Activated T-cell treated with anti-CD3 and anti-CD28 coated beads, Interleukin-2, amount 50 U/mL, for 72 hours (primary cell): Measurements from ENCODE around the gene ZBED2. TPM values are rescaled to one million over a fixed set of nuclear protein-coding genes. Genes with fewer than 3 reads are reported as not detected.
"Not testable (repeated sequence)": the region's sequence is repeated elsewhere in the genome, so short reads cannot be mapped to it uniquely, and the experiment has no call there.

Source experiments
- ATAC-seq, 2 donors: fragments of 150-1000 bp; cut with Tn5 transposase; replicated peaks in 1 of 2; 2 replicates each; pipeline ENCODE4 v1.10.0; 2021; ENCODE audit warnings: moderate library complexity in 2 of 2, mild to moderate bottlenecking in 1 of 2
- DNase-seq, 2 donors: peaks; one replicate each; pipeline ENCODE4 v3.0.0; 2021 to 2022; ENCODE audit warnings: mixed read lengths in 1 of 2
- H3K27ac Mint-ChIP-seq: one replicate; pipeline ENCODE4 v1.8.0; 2022; ENCODE audit warnings: mild to moderate bottlenecking, moderate library complexity, mixed read lengths
- H3K27me3 Mint-ChIP-seq: one replicate; pipeline ENCODE4 v1.8.0; 2022; ENCODE audit warnings: low read depth, mixed read lengths
- H3K36me3 Mint-ChIP-seq, 2 donors: one replicate each; pipeline ENCODE4 v1.8.0; 2022; ENCODE audit warnings: mixed read lengths in 2 of 2, mild to moderate bottlenecking in 1 of 2; ENCODE audit not compliant: insufficient read depth in 2 of 2
- H3K4me1 Mint-ChIP-seq: one replicate; pipeline ENCODE4 v1.8.0; 2022; ENCODE audit warnings: low read depth, mixed read lengths
- H3K4me3 Mint-ChIP-seq, 2 donors: one replicate each; pipeline ENCODE4 v1.8.0; 2022; ENCODE audit warnings: mild to moderate bottlenecking in 2 of 2, mixed read lengths in 2 of 2, moderate library complexity in 2 of 2
- H3K9me3 Mint-ChIP-seq, 2 donors: one replicate each; pipeline ENCODE4 v1.8.0; 2022; ENCODE audit warnings: mixed read lengths in 2 of 2
- total RNA-seq, 2 donors: library from RNA; stranded (reverse); gene quantifications; one replicate each; pipeline ENCODE4 v1.2.3, GENCODE V29; 2022

ZBED2 gene
- 100 to 1,000 TPM; 360 to 597 TPM for total RNA-seq

GRCh38 chr3:111595232-111595631 lies at the start of gene ZBED2:
TSS of gene ZBED2 (minus strand) at chr3:111595346. CDS start at chr3:111594201, 1,145 bp downstream.
- Mint-ChIP-seq H3K27ac (peak within 1 kb of the TSS; percentile 100), H3K36me3 (peaks cover 41 to 62% of the 10 kb centered on the region in 2 donors), H3K4me3 (peak within 1 kb of the TSS; percentile 97 to 99), H3K27me3 (no peaks in the 10 kb centered on the region), H3K4me1 (peaks cover 65% of the 10 kb centered on the region), H3K9me3 (no peaks in the 10 kb centered on the region)
- peak in 1 of 2 donors; percentile 63 for DNase-seq
- peak; percentile 67 to 77 for ATAC-seq

- Mint-ChIP-seq H3K27ac (no peak overlapping the region), H3K4me3 (no peak overlapping the region), H3K27me3 (no peaks in the 10 kb centered on the region), H3K36me3 (peaks cover 19 to 43% of the 10 kb centered on the region in 2 donors), H3K4me1 (no peaks in the 10 kb centered on the region), H3K9me3 (peaks cover 12 to 22% of the 10 kb centered on the region in 2 donors)
- ATAC-seq (no peak), DNase-seq (no peak)
Measured at GRCh38 chr3:111639316-111639715, 44.2 kb upstream of the ZBED2 start.

- DNase-seq (no peak), ATAC-seq (no peak)
- H3K4me3 Mint-ChIP-seq: no peak overlapping the region
- H3K27ac Mint-ChIP-seq: no peak overlapping the region
- H3K4me1 Mint-ChIP-seq: no peaks in the 10 kb centered on the region
- peaks cover 4 to 7% of the 10 kb centered on the region in 2 donors for H3K9me3 Mint-ChIP-seq
- H3K36me3 Mint-ChIP-seq: peaks cover 8 to 21% of the 10 kb centered on the region in 2 donors
- H3K27me3 Mint-ChIP-seq: no peaks in the 10 kb centered on the region
Measured at GRCh38 chr3:111636366-111636885, 41.3 kb upstream of the ZBED2 start.

GRCh38 chr3:111635403-111635802 lies 40.3 kb upstream of the ZBED2 start:
- H3K9me3 Mint-ChIP-seq: peaks cover 4 to 12% of the 10 kb centered on the region in 2 donors
- H3K4me3 Mint-ChIP-seq: no peak overlapping the region
- no peak for DNase-seq
- H3K27ac Mint-ChIP-seq: no peak overlapping the region
- no peaks in the 10 kb centered on the region for H3K27me3 Mint-ChIP-seq
- H3K36me3 Mint-ChIP-seq: peaks cover 6 to 21% of the 10 kb centered on the region in 2 donors
- no peak for ATAC-seq
- H3K4me1 Mint-ChIP-seq: no peaks in the 10 kb centered on the region

GRCh38 chr3:111630638-111631037 lies 35.5 kb upstream of the ZBED2 start:
- peaks cover 15 to 18% of the 10 kb centered on the region in 2 donors for H3K9me3 Mint-ChIP-seq

GRCh38 chr3:111629018-111629417 lies 33.9 kb upstream of the ZBED2 start:
- Mint-ChIP-seq H3K36me3 (peaks cover 24% of the 10 kb centered on the region in 2 donors), H3K27ac (peak overlapping the region; percentile 1), H3K9me3 (peaks cover 15 to 18% of the 10 kb centered on the region in 2 donors)
- not testable (repeated sequence) for ATAC-seq, H3K27me3 Mint-ChIP-seq, DNase-seq, H3K4me3 Mint-ChIP-seq, H3K4me1 Mint-ChIP-seq

More at GRCh38 chr3:111630638-111631037, 35.5 kb upstream of the ZBED2 start:
- not testable (repeated sequence) for ATAC-seq, DNase-seq, H3K4me3 Mint-ChIP-seq, H3K4me1 Mint-ChIP-seq, H3K27me3 Mint-ChIP-seq
- Mint-ChIP-seq H3K36me3 (peaks cover 20 to 24% of the 10 kb centered on the region in 2 donors), H3K27ac (peak overlapping the region; percentile 59)

GRCh38 chr3:111627092-111627491 lies 31.9 kb upstream of the ZBED2 start:
- no peak for DNase-seq
- Mint-ChIP-seq H3K4me1 (peaks cover 12% of the 10 kb centered on the region), H3K36me3 (peaks cover 24% of the 10 kb centered on the region in 2 donors), H3K9me3 (peaks cover 15 to 18% of the 10 kb centered on the region in 2 donors), H3K4me3 (no peak overlapping the region), H3K27ac (no peak overlapping the region), H3K27me3 (no peaks in the 10 kb centered on the region)
- ATAC-seq: no peak

GRCh38 chr3:111621535-111621934 lies 26.4 kb upstream of the ZBED2 start:
- H3K4me3 Mint-ChIP-seq: no peak overlapping the region
- no peaks in the 10 kb centered on the region for H3K9me3 Mint-ChIP-seq
- DNase-seq: peak; percentile 33 to 52
- no peaks in the 10 kb centered on the region for H3K27me3 Mint-ChIP-seq
- no peak overlapping the region for H3K27ac Mint-ChIP-seq
- peaks cover 4 to 7% of the 10 kb centered on the region in 2 donors for H3K36me3 Mint-ChIP-seq
- H3K4me1 Mint-ChIP-seq: peaks cover 42% of the 10 kb centered on the region
- no peak for ATAC-seq

GRCh38 chr3:111619833-111620232 lies 24.7 kb upstream of the ZBED2 start:
- Mint-ChIP-seq H3K27me3 (no peaks in the 10 kb centered on the region), H3K36me3 (peaks cover 7 to 11% of the 10 kb centered on the region in 2 donors), H3K4me3 (no peak overlapping the region), H3K9me3 (no peaks in the 10 kb centered on the region), H3K27ac (peak overlapping the region; percentile 79), H3K4me1 (peaks cover 59% of the 10 kb centered on the region)
- ATAC-seq: no peak
- no peak for DNase-seq

GRCh38 chr3:111618945-111619344 lies 23.8 kb upstream of the ZBED2 start:
- Mint-ChIP-seq H3K27me3 (no peaks in the 10 kb centered on the region), H3K27ac (peak overlapping the region; percentile 84), H3K4me1 (peaks cover 61% of the 10 kb centered on the region)

GRCh38 chr3:111617912-111618601 lies 22.9 kb upstream of the ZBED2 start:
- peak overlapping the region; percentile 77 for H3K27ac Mint-ChIP-seq
- peaks cover 68% of the 10 kb centered on the region for H3K4me1 Mint-ChIP-seq

More at GRCh38 chr3:111618945-111619344, 23.8 kb upstream of the ZBED2 start:
- Mint-ChIP-seq H3K36me3 (peaks cover 10 to 11% of the 10 kb centered on the region in 2 donors), H3K4me3 (peak overlapping the region in 1 of 2 donors; percentile 59), H3K9me3 (no peaks in the 10 kb centered on the region)
- ATAC-seq (no peak), DNase-seq (no peak)

GRCh38 chr3:111617406-111617805 lies 22.3 kb upstream of the ZBED2 start:
- peaks cover 10 to 11% of the 10 kb centered on the region in 2 donors for H3K36me3 Mint-ChIP-seq

More at GRCh38 chr3:111617912-111618601, 22.9 kb upstream of the ZBED2 start:
- no peak for DNase-seq
- Mint-ChIP-seq H3K36me3 (peaks cover 10 to 11% of the 10 kb centered on the region in 2 donors), H3K4me3 (peak overlapping the region; percentile 40 to 50), H3K27me3 (no peaks in the 10 kb centered on the region), H3K9me3 (no peaks in the 10 kb centered on the region)
- no peak for ATAC-seq

GRCh38 chr3:111616417-111617105 lies 21.4 kb upstream of the ZBED2 start:
- peak overlapping the region; percentile 59 to 73 for H3K4me3 Mint-ChIP-seq
- H3K4me1 Mint-ChIP-seq: peaks cover 80% of the 10 kb centered on the region
- DNase-seq: peak; percentile 76 to 80
- H3K27me3 Mint-ChIP-seq: no peaks in the 10 kb centered on the region
- peaks cover 10 to 11% of the 10 kb centered on the region in 2 donors for H3K36me3 Mint-ChIP-seq
- peak; percentile 88 to 92 for ATAC-seq
- peak overlapping the region; percentile 100 for H3K27ac Mint-ChIP-seq
- no peaks in the 10 kb centered on the region for H3K9me3 Mint-ChIP-seq

More at GRCh38 chr3:111617406-111617805, 22.3 kb upstream of the ZBED2 start:
- peak in 1 of 2 donors; percentile 19 for DNase-seq
- H3K4me3 Mint-ChIP-seq: peak overlapping the region in 1 of 2 donors; percentile 73
- no peaks in the 10 kb centered on the region for H3K9me3 Mint-ChIP-seq
- H3K27ac Mint-ChIP-seq: peak overlapping the region; percentile 26
- peaks cover 71% of the 10 kb centered on the region for H3K4me1 Mint-ChIP-seq
- ATAC-seq: no peak
- no peaks in the 10 kb centered on the region for H3K27me3 Mint-ChIP-seq
